ENCODE measurements around the gene IGFALS. TPM values are rescaled to one million over a fixed set of nuclear protein-coding genes. Genes with fewer than 3 reads are reported as not detected.

IGFALS gene
- total RNA-seq, 2 experiments from 2014 or later, result 0.23 TPM; not detected in 1

DNA sequence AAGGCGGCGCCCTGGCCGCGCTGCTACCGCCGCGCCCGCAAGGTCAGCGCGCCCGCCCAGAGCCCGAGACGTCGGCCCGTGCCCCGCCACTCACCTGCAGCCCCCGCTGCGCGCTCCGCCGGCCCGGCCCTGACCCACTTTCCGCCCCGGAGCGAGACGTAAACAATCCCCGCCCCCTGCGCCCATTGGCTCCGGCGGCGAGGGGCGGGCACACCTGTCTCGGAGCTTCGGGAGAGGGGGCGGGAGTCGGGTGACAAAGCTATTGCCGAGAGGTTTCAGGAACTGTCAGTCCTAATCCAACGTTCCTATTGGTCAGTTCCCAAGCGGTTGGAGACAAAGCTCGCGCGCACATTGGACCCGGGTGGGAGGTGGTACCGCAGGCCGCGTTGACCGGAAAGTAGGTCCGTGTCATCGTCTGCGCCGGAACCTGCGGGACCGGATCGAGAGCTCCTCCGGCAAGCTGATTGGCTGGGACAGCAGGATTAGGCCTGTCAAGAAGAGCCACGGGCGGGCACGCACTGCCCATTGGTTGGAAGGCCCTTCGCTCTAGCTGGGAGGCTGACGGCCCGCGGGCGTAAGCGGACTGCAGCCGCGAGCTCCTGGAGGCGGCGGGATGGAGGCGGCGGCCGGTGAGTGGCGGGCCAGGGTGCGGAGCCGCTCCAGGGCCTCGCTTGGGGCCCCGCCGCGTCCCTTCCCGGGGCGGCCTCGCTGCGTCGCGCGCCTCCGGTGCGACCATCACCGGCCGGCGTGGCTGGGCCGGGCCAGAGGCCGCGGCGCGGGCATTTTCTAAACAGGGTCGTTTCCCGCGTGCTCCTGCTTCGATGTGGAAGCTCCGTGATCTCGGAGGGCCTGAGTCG, 10.9 kb downstream of the IGFALS start, which contains the start of the genes NUBP2 and SPSB3:
TSS of gene NUBP2 (plus strand) at position 553 of the 857 bp plus-strand sequence. CDS start at position 614, 61 bp downstream.
TSS of gene SPSB3 (minus strand) at position 164 of the 857 bp plus-strand sequence. CDS start 1,088 bp downstream, outside the sequence.
- Mint-ChIP-seq H3K36me3 (ENCODE audit: low read depth) (peaks cover 6% of the 10 kb centered on the region), H3K27ac (peak within 1 kb of the TSS; percentile 77), H3K4me3 (peak within 1 kb of the TSS; percentile 91), H3K4me1 (peaks cover 22% of the 10 kb centered on the region), H3K27me3 (no peaks in the 10 kb centered on the region), H3K9me3 (no peaks in the 10 kb centered on the region)
- peak; percentile 99 for DNase-seq
- CTCF ChIA-PET, result interaction anchor here (0.7 to 2.7 kb wide), 10 partner anchors 9 to 362 kb away, joined by 3 to 32 read pairs (median 4); partner anchors contain the start of genes EME2, FAHD1, MAPK8IP3 and MRPS34
- POLR2A ChIA-PET, result interaction anchor here (0.5 to 5.1 kb wide), 28 partner anchors 9 to 755 kb away, joined by 3 to 101 read pairs (median 4); partner anchors contain the start of genes ECI1, EME2, FAHD1 and HAGH

DNA sequence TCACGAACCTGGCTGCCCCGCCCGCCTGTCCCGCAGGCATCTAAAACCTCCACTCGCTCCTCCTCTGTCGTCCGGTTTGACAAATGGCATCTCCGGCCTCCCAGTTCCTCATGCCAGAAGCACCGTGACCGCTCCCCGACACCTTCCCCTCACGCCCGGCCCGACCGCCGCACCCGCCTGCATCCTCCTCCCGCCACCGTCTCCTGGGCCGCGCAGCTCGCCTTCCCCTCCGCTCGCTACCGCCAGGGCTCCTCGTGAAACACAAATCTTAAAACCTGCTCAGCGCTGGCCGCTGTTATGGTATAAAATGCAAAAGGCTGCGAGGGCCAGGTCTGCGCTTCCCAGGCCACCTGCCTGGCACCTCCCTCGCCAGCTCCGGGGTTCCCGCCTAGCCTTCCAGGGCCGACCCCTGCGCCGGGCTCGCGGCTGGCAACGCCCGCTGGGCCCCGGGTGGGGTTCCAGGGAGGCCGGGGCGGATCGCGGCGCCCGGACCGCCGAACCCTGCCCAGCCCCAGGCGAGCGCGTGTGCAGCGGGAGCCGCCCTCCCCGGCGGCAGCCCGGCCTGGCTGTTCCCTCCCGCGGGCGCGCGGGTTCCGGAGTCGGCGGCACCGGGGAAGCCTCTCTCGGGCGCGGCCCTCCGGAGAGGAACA, 11.6 kb downstream of the IGFALS start:
- peak overlapping the region; percentile 76 for H3K27ac Mint-ChIP-seq
- H3K36me3 Mint-ChIP-seq (ENCODE audit: low read depth), result peaks cover 6% of the 10 kb centered on the region
- no peaks in the 10 kb centered on the region for H3K9me3 Mint-ChIP-seq
- no peaks in the 10 kb centered on the region for H3K27me3 Mint-ChIP-seq
- ChIA-PET POLR2A (interaction anchor here (0.7 to 5.1 kb wide), 20 partner anchors 9 to 678 kb away, joined by 3 to 101 read pairs (median 5); partner anchors contain the start of genes EME2, FAHD1, HAGH and IGFALS), CTCF (interaction anchor here (0.8 to 2.7 kb wide), 7 partner anchors 8 to 361 kb away, joined by 3 to 32 read pairs (median 4); partner anchors contain the start of genes EME2, FAHD1, MAPK8IP3 and MRPS34)
- DNase-seq, result peak; percentile 38
- peaks cover 22% of the 10 kb centered on the region for H3K4me1 Mint-ChIP-seq
- H3K4me3 Mint-ChIP-seq, result peak overlapping the region; percentile 91

DNA sequence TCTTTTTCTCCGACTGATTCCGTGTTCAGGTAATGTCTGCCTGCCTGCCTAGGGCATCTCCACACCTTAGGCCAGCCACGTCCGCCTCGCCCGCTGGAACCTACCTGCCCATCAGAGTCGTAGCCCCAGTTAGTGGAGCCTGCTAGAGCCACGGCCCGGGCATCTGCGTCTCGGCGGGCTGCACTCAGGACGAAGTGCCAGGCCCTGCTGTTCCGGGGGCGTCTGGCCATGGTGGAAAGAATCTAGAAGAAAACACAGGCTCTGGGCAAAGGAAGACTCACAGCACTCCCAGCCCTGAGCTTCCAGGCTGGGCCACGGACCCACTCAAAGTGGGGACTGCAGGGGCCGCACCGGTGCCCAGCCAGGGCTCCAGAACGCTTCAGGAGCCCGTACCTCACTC, 12.3 kb downstream of the IGFALS start:
- peak overlapping the region; percentile 76 for H3K27ac Mint-ChIP-seq
- H3K36me3 Mint-ChIP-seq (ENCODE audit: low read depth), result peaks cover 10% of the 10 kb centered on the region
- ChIA-PET CTCF (interaction anchor here (2.7 kb wide), 1 partner anchor 7 kb away, joined by 16 read pairs; no protein-coding TSS in a partner anchor), POLR2A (interaction anchor here (0.7 to 5.1 kb wide), 4 partner anchors 9 to 374 kb away, joined by 4 to 101 read pairs (median 8); partner anchors contain the start of genes EME2, MRPS34, NME3 and RPS2)
- peaks cover 22% of the 10 kb centered on the region for H3K4me1 Mint-ChIP-seq
- no peak for DNase-seq
- no peaks in the 10 kb centered on the region for H3K9me3 Mint-ChIP-seq
- no peaks in the 10 kb centered on the region for H3K27me3 Mint-ChIP-seq
- peak overlapping the region; percentile 84 for H3K4me3 Mint-ChIP-seq

DNA sequence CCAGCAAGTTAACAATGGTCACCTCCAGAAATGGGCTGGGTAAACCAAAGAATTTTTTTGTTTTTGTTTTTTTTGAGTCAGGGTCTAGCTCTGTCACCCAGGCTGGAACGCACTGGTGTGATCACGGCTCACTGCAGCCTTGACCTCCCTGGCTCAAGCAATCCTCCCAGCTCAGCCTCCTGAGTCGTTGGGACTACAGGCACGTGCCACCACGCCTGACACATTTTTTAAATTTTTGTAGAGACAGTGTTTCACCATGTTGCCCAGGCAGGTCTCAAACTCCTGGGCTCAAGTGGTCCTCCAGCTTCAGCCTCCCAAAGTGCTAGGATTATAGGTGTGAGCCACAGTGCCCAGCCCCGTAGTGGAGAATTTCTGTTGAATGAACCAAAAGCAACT, 12.8 kb downstream of the IGFALS start:
- Mint-ChIP-seq H3K36me3 (ENCODE audit: low read depth) (peaks cover 10% of the 10 kb centered on the region), H3K27ac (no peak overlapping the region), H3K4me3 (no peak overlapping the region), H3K9me3 (no peaks in the 10 kb centered on the region), H3K27me3 (no peaks in the 10 kb centered on the region), H3K4me1 (peaks cover 22% of the 10 kb centered on the region)
- CTCF ChIA-PET, result no interaction called here
- POLR2A ChIA-PET, result interaction anchor here (1.0 to 5.1 kb wide), 2 partner anchors 9 to 75 kb away, joined by 3 to 101 read pairs; partner anchors contain the start of genes EME2, MAPK8IP3, MRPS34 and NME3
- no peak for DNase-seq

DNA sequence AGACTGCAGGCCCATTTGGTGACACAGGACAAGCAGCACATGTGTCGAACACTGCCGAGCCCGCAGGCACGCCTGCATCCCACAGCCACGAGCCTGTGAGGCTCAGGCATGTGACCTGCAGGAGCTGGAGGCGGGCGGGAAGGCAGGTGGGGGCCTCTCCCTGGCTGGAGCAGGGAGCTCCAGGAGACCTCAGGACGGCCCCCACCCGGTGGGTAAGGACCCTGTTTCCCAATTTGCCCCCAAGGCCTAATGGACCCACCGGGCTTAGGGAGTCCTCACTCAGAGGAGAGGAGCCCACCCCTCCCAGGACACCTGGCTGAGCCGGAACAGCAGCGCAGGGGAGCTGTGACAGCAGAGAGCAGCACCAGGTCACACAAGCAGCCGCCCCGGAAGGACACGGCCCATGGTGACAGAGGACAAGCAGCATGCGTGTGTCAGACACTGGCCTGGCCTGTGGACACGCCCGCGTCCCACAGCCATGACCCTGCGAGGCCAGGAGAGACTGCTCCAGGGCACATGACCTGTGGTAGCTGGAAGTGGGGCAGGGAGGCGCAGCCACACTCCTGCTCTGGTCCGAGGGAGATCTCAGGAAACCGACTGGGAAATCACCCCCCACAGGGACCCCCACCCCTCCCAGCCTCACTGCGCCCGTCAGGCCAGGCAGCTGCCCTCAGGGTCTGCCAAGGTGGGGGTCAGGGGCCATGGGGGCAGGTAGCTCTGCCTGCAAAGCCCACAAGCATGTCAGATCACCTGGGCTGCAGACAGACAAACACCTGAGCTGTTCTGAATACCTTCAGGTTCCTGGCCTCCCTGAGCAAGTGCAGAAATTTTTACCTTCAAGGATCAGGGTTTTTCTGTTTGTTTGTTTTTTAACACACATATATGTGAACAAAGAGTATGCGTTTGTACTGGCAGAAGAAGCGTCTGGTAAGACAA, 13.5 kb downstream of the IGFALS start:
- Mint-ChIP-seq H3K27me3 (no peaks in the 10 kb centered on the region), H3K9me3 (no peaks in the 10 kb centered on the region), H3K4me3 (peak overlapping the region; percentile 24), H3K36me3 (ENCODE audit: low read depth) (peaks cover 9% of the 10 kb centered on the region), H3K27ac (no peak overlapping the region), H3K4me1 (peaks cover 20% of the 10 kb centered on the region)
- POLR2A ChIA-PET, result interaction anchor here (0.6 to 1.0 kb wide), 2 partner anchors 74 to 185 kb away, joined by 3 read pairs; partner anchors contain the start of genes MAPK8IP3 and RPS2
- CTCF ChIA-PET, result no interaction called here
- no peak for DNase-seq

DNA sequence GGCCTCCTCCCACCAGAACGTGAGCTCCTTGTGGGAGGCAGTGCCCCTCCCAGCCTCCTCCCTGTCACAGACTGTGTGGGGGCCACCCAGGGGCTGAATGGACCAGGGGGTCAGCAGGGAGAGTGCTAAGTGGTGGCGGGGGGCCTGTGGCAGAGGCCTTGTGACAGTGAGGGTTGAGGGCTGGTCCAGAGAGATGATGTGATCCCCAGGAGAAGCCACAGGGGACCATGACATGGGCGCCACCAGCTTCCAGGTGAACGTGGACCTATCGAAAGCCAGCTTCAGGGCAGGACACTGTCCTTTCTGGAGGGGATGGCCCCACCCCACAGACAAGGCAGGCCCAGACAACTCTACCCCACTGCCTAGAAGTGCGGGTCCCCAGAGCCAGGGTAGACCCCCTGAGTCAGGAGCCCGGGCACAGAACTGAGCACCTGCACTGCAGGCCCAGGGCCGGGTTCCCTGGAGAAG, 14.2 kb downstream of the IGFALS start:
- Mint-ChIP-seq H3K4me1 (peaks cover 22% of the 10 kb centered on the region), H3K9me3 (no peaks in the 10 kb centered on the region), H3K36me3 (ENCODE audit: low read depth) (peaks cover 8% of the 10 kb centered on the region), H3K27me3 (no peaks in the 10 kb centered on the region), H3K27ac (no peak overlapping the region), H3K4me3 (peak overlapping the region; percentile 27)
- CTCF ChIA-PET, result no interaction called here
- DNase-seq, result no peak
- POLR2A ChIA-PET, result no interaction called here

DNA sequence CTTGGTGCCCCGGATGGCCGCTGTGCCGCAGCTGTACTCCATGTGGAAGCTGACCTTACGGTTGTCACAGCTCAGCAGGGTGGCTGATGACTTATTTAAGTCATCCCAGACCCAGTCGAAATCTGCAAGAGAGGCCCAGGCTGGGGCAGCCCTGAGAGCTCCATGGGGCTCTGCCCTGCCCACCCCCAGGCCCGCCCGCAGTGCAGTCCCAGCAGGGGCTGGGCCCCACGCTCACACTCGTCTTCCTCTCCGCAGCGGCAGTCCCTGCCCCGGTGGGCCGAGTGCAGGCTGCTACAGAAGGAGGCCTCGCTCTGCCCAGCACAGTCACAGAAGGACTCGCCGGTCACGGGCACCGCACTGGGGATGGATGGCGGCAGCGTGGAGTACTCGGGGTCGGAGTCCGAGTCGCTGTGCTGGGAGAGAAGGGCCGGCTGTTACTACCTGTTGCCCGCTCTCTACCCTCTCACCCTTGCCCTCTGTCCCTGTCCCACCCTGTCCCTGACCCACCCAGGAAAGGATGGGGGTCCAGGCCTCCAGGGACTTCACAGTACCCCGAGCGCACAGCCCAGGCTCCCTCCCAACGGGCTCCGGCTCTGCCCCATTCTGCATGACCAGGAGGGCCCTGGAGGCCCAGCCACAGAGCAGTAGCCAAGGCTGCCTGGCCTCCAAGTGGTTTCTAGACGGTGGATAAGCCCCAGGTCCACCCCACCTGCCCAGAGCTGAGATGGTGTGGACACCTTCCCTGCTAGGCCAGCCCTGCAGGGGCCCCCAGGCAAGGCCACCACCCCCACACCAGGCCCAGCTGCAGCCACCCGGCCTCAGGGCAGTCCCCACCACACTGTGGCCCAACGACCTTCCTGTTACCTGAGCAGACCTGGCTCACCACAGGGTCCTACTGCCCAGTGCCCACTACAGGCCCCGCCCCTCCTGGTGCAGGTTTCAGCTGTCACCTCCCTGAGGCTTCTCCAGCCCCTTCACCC, 15.0 kb downstream of the IGFALS start:
- Mint-ChIP-seq H3K36me3 (ENCODE audit: low read depth) (peaks cover 8% of the 10 kb centered on the region), H3K4me1 (peaks cover 20% of the 10 kb centered on the region), H3K27me3 (no peaks in the 10 kb centered on the region), H3K4me3 (peak overlapping the region; percentile 27), H3K9me3 (no peaks in the 10 kb centered on the region), H3K27ac (no peak overlapping the region)
- ChIA-PET POLR2A (no interaction called here), CTCF (no interaction called here)
- no peak for DNase-seq

DNA sequence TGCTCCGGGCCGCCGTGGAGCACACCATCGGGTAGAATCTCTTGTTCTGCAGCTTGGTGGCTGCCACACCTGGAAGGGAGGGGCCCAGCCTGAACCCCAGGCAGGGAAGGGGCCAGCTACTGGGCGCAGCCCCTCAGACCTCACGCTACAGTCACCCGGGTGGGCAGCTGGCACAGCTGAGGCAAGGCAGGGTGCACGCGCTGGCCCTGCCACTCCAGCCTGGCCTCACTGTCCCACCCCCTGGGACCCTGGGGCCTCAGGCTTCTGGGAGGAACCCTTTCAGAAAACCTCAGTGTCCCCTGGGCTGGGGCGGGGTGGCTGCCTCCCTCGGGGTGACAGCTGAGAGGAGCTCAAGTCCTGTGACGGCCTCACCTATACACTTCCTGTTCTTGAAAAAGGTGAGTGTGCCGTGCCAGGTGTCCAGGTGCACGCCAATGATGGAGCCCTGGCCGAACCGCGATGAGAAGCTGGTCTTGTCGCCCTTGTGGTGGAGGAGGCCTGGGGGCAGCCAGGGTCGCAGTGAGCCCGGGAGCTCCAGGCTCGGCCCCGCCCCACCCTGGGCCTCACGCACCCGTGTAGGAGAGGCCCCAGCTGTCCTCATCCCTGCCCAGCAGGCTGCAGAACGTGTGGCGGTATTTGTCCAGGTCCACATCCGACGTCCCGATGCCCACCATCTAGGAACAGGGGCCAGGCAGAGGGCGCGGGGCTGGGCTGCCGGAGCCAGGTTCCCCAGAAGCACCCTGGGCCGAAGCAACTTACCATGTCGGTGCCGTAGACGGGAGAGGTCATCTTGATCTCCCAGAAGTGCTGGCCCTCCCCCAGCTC, 15.9 kb downstream of the IGFALS start:
- Mint-ChIP-seq H3K4me1 (peaks cover 16% of the 10 kb centered on the region), H3K27me3 (no peaks in the 10 kb centered on the region), H3K27ac (no peak overlapping the region), H3K36me3 (ENCODE audit: low read depth) (peaks cover 5% of the 10 kb centered on the region), H3K9me3 (no peaks in the 10 kb centered on the region), H3K4me3 (no peak overlapping the region)
- DNase-seq, result no peak
- ChIA-PET CTCF (no interaction called here), POLR2A (no interaction called here)

DNA sequence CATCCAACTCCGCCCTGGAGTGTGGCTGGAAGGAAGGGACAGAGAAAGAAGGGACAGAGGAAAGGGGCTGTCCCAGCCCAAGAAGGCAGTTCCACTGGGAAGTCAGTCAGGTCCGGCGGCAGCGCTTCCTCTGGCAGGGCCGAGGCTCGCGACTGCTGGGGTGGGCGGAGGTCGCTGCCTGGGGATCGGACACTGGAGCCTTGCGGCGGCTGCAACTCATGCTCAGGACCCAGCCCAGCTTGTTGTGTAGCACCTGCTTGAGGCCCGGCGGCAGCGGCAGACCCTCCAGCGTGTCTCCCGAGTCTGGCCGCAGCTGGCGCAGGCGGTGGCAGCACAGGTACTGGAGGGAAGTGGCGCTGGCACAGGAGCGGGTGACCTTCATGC, 16.5 kb downstream of the IGFALS start:
- POLR2A ChIA-PET, result no interaction called here
- H3K27ac Mint-ChIP-seq, result no peak overlapping the region
- H3K36me3 Mint-ChIP-seq (ENCODE audit: low read depth), result peaks cover 10% of the 10 kb centered on the region
- H3K27me3 Mint-ChIP-seq, result no peaks in the 10 kb centered on the region
- no peaks in the 10 kb centered on the region for H3K9me3 Mint-ChIP-seq
- peaks cover 20% of the 10 kb centered on the region for H3K4me1 Mint-ChIP-seq
- no peak for DNase-seq
- CTCF ChIA-PET, result no interaction called here
- no peak overlapping the region for H3K4me3 Mint-ChIP-seq

DNA sequence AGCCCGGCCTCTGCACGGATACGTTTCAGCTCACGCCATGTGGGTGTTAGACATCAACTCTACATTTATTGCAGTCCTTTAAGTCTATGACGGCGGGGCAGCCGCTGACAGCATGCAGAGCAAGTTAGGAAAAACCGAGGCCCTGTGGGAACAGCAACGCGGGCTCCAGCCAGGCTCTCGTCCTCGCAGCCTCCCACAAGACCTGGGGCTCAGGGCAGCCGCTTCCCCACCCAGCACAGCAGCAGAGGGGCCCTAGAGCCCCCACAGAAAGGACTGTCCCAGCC, 16.9 kb downstream of the IGFALS start:
- H3K36me3 Mint-ChIP-seq (ENCODE audit: low read depth), result peaks cover 13% of the 10 kb centered on the region
- no peaks in the 10 kb centered on the region for H3K27me3 Mint-ChIP-seq
- H3K27ac Mint-ChIP-seq, result no peak overlapping the region
- CTCF ChIA-PET, result no interaction called here
- POLR2A ChIA-PET, result no interaction called here
- no peak overlapping the region for H3K4me3 Mint-ChIP-seq
- no peaks in the 10 kb centered on the region for H3K9me3 Mint-ChIP-seq
- no peak for DNase-seq
- peaks cover 17% of the 10 kb centered on the region for H3K4me1 Mint-ChIP-seq
